ENCODE measurements around the gene NDUFS5.
"Not testable (repeated sequence)": the region's sequence is repeated elsewhere in the genome, so short reads cannot be mapped to it uniquely, and the experiment has no call there.

NDUFS5 gene

DNA sequence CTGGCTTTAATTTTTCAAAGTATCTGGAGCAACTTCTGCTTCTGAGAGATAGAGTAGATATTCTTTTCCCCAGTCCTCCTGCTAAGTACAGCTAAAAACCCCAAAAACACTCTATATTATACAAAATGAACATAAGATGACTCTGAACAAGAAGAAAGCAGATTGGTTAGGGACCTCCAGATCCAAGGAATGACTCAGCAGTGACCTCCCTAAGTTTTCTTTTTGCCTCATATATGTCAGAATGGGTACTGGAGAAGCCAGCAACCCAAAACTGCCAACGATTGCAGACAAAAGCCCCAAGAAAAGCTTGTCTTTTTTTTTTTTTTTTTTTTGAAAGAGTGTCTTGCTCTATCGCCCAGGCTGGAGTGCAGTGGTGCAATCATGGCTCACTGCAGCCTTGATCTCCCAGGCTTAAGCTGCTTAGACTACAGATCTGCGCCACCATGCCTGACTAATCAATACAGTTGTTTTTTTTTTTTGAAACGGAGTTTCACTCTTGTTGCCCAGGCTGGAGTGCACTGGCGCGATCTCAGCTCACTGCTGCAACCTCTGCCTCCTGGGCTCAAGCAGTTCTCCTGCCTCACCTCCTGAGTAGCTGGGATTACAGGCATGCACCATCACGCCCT, 22.7 kb downstream of the NDUFS5 start:
- Histone ChIP-seq H3K4me3 (no peak overlapping the region), H3K27ac (peak overlapping the region; percentile 70 to 87), H3K36me3 (peaks cover 0 to 26% (median 0%) of the 10 kb centered on the region in 3 donors), H3K4me1 (peaks cover 0 to 25% (median 9%) of the 10 kb centered on the region in 4 donors), H3K9me3 (no peaks in the 10 kb centered on the region), H3K27me3 (no peaks in the 10 kb centered on the region)
- no peak for DNase-seq
- intact Hi-C loops (cut with DNase I; ENCODE audit: low total_unique reads): no loop called here
- TF ChIP-seq, protein P1, sequence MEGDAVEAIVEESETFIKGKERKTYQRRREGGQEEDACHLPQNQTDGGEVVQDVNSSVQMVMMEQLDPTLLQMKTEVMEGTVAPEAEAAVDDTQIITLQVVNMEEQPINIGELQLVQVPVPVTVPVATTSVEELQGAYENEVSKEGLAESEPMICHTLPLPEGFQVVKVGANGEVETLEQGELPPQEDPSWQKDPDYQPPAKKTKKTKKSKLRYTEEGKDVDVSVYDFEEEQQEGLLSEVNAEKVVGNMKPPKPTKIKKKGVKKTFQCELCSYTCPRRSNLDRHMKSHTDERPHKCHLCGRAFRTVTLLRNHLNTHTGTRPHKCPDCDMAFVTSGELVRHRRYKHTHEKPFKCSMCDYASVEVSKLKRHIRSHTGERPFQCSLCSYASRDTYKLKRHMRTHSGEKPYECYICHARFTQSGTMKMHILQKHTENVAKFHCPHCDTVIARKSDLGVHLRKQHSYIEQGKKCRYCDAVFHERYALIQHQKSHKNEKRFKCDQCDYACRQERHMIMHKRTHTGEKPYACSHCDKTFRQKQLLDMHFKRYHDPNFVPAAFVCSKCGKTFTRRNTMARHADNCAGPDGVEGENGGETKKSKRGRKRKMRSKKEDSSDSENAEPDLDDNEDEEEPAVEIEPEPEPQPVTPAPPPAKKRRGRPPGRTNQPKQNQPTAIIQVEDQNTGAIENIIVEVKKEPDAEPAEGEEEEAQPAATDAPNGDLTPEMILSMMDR (IDR thresholded peaks at IDR 0.05): no peak

DNA sequence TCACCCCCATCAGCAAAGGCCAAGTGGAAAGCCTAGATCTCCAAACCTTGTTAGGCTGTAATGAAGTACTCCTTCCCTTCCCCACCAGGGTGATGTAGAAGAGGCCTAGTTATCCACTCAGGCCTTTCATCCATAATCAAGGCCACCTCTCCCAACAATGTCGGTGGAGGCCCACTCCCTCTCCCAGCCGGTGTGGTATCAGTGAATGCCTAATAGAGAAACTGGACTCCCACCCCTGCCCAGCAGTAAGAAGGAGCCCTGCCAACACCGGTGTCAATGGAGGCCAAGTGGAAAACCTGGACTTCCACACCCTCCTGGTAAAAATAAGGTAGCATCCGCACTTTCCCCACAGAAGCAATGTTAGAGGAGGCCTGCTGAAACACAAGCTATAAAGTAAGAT, 23.9 kb downstream of the NDUFS5 start:
- Histone ChIP-seq H3K4me1 (peaks cover 0 to 25% (median 9%) of the 10 kb centered on the region in 4 donors), H3K36me3 (peaks cover 0 to 21% (median 0%) of the 10 kb centered on the region in 3 donors), H3K27me3 (no peaks in the 10 kb centered on the region), H3K4me3 (no peak overlapping the region), H3K27ac (no peak overlapping the region), H3K9me3 (no peaks in the 10 kb centered on the region)
- intact Hi-C loops (cut with DNase I; ENCODE audit: low total_unique reads): no loop called here
- DNase-seq: peak in 1 of 2 donors; percentile 60
- TF ChIP-seq, protein P1 (IDR thresholded peaks at IDR 0.05): no peak

DNA sequence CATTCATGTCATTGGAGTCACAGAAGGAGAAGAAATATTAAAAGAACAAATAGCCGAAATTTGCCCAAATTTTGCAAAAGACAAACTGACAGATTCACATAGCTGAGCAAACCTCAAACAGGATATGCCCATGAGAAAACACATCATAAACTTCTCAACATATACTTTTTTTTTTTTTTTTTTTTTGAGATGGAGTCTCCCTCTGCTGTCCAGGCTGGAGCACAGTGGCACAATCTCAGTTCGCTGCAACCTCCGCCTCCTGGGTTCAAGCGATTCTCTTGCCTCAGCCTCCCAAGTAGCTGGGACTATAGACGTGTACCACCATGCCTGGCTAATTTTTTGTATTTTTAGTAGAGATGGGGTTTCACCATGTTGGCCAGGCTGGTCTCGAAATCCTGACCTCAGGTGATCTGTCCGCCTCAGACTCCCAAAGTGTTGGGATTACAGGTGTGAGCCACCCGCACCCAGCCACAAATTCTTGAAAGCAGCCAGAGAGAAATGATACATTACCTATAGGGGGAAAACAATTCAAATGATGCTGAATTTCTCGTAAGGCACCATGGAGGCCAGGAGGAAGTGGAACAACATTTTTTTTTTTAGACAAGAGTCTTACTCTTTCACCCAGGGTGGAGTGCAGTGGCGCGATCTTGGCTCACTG, 25.2 kb downstream of the NDUFS5 start:
- H3K4me3 ChIP-seq; intact Hi-C loops (cut with DNase I; ENCODE audit: low total_unique reads); H3K27ac ChIP-seq; H3K9me3 ChIP-seq; H3K27me3 ChIP-seq: not testable (repeated sequence)
- DNase-seq: peak in 1 of 2 donors; percentile 20
- Histone ChIP-seq H3K36me3 (peaks cover 0 to 21% (median 0%) of the 10 kb centered on the region in 3 donors), H3K4me1 (peaks cover 0 to 25% (median 9%) of the 10 kb centered on the region in 4 donors)

GRCh38 chr1:39051956-39052355, 25.8 kb downstream of the NDUFS5 start:
- Histone ChIP-seq H3K36me3 (peaks cover 0 to 14% (median 0%) of the 10 kb centered on the region in 3 donors), H3K27me3 (no peaks in the 10 kb centered on the region), H3K27ac (no peak overlapping the region), H3K9me3 (no peaks in the 10 kb centered on the region), H3K4me1 (peaks cover 0 to 19% (median 6%) of the 10 kb centered on the region in 4 donors), H3K4me3 (no peak overlapping the region)
- TF ChIP-seq, protein P1 (IDR thresholded peaks at IDR 0.05): no peak
- intact Hi-C loops (cut with DNase I; ENCODE audit: low total_unique reads): no loop called here
- no peak for DNase-seq

- intact Hi-C loops (cut with DNase I; ENCODE audit: low total_unique reads); H3K27me3 ChIP-seq: not testable (repeated sequence)
- DNase-seq: peak in 1 of 2 donors; percentile 29
Observed at GRCh38 chr1:39055213-39055710, 29.1 kb downstream of the NDUFS5 start.

DNA sequence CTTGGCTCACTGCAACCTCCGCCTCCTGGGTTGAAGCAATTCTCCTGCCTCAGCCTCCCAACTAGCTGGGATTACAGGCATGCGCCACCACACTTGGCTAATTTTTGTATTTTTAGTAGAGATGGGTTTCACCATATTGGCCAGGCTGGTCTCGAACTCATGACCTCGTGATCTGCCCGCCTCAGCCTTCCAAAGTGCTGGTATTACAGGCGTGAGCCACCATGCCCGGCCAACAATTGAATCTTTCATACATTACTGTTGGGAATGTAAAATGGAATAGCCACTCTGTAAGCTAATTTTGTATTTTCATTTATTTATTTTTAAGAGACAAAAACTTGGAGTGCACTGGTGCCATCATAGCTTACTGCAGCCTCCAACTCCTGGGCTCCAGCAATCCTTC, 35.4 kb downstream of the NDUFS5 start:
- DNase-seq; intact Hi-C loops (cut with DNase I; ENCODE audit: low total_unique reads); H3K4me3 ChIP-seq; H3K36me3 ChIP-seq; H3K4me1 ChIP-seq; H3K9me3 ChIP-seq; H3K27ac ChIP-seq; H3K27me3 ChIP-seq: not testable (repeated sequence)

More at GRCh38 chr1:39055213-39055710, 29.1 kb downstream of the NDUFS5 start:
- not testable (repeated sequence) for H3K4me3 ChIP-seq, H3K4me1 ChIP-seq, H3K27ac ChIP-seq, H3K36me3 ChIP-seq, H3K9me3 ChIP-seq

- H3K4me3 ChIP-seq: no peak overlapping the region
- DNase-seq: no peak
- TF ChIP-seq, protein P1 (IDR thresholded peaks at IDR 0.05): no peak
- H3K9me3 ChIP-seq: no peaks in the 10 kb centered on the region
- no peaks in the 10 kb centered on the region for H3K4me1 ChIP-seq
- H3K27ac ChIP-seq: no peak overlapping the region
- H3K27me3 ChIP-seq: no peaks in the 10 kb centered on the region
- intact Hi-C loops (cut with DNase I; ENCODE audit: low total_unique reads): no loop called here
- H3K36me3 ChIP-seq: peaks cover 0 to 4% (median 0%) of the 10 kb centered on the region in 3 donors
Observed at GRCh38 chr1:39061951-39062350, 35.8 kb downstream of the NDUFS5 start.
